Suprapubic skin (tissue), 4 donors: ENCODE data around the gene RIC8A.

Experiments used
- EP300 ChIP-seq: sonication (generic); formaldehyde crosslinking; IDR thresholded peaks from one replicate; pipeline ENCODE4 v1.6.1; 2017; ENCODE audit warnings: antibody characterized with exemption
- POLR2A ChIP-seq, 2 donors: fragments of 450-650 bp; IDR thresholded peaks; one replicate each; pipeline ENCODE4 v1.6.1; 2017; ENCODE audit warnings: antibody characterized with exemption in 2 of 2, mild to moderate bottlenecking in 2 of 2, moderate library complexity in 2 of 2
- POLR2AphosphoS5 ChIP-seq, 3 donors: sonication (generic); formaldehyde crosslinking; IDR thresholded peaks; one replicate each; pipeline ENCODE4 v1.6.1; 2017; ENCODE audit warnings: antibody characterized with exemption in 3 of 3
- TF ChIP-seq, protein P1 (sequence below), 2 donors: fragments of 200-600 bp in 1 of 2; fragments of 450-650 bp in 1 of 2; sonication (generic) in 1 of 2; IDR thresholded peaks; one replicate each; pipeline ENCODE4 v1.5.1; 2016 to 2019; ENCODE audit warnings: antibody characterized with exemption in 2 of 2, mild to moderate bottlenecking in 1 of 2, moderate library complexity in 1 of 2

DNA sequence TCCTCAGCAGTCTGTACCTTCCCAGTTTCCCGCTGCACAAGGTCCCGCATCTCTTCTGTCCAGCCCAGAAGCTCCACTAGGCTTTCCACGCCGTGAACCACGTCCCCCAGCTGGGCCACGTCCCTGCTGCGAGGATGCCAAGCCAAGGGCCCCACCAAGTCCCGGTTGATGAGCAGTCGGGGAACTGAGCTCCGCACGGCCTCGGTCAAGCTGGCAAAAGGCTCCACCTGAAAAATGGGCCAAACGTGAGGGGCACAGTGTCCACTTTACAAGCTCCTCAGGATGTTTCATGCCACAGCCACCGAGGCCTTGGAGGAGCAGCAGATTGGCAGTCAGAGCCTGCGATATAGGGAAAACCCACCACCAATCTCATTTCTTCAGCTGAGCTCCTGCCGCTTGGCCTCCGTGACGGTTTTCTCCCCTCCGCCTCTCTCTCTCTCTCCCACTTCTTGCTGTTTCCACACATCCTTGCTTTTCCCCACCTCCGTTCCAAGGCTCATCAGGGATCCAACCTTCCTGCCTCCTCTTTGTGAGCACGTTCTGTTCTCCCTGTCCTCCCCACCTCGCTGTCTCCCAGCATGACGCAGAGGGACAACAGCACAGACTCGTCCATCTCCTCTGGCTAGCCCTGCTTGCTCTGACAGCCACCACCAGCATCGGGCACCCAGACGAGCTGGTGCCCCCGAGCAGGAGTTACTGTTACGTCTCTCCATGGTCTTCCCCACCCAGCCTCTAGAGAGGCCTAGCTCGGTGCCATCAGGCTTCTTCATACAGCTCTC is 11.5 kb downstream of the RIC8A start:
- TF ChIP-seq, protein P1, sequence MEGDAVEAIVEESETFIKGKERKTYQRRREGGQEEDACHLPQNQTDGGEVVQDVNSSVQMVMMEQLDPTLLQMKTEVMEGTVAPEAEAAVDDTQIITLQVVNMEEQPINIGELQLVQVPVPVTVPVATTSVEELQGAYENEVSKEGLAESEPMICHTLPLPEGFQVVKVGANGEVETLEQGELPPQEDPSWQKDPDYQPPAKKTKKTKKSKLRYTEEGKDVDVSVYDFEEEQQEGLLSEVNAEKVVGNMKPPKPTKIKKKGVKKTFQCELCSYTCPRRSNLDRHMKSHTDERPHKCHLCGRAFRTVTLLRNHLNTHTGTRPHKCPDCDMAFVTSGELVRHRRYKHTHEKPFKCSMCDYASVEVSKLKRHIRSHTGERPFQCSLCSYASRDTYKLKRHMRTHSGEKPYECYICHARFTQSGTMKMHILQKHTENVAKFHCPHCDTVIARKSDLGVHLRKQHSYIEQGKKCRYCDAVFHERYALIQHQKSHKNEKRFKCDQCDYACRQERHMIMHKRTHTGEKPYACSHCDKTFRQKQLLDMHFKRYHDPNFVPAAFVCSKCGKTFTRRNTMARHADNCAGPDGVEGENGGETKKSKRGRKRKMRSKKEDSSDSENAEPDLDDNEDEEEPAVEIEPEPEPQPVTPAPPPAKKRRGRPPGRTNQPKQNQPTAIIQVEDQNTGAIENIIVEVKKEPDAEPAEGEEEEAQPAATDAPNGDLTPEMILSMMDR (IDR thresholded peaks at IDR 0.05): no peak
- no peak for TF ChIP-seq EP300
- TF ChIP-seq POLR2A (IDR thresholded peaks at IDR 0.05): no peak
- no peak for TF ChIP-seq POLR2AphosphoS5 (IDR thresholded peaks at IDR 0.05)
